ENCODE measurements around the gene BRAP. TPM values are rescaled to one million over a fixed set of nuclear protein-coding genes. Genes with fewer than 3 reads are reported as not detected.

Gene BRAP
- total and polyA plus RNA-seq, 10 of the 15 experiments (the other 5 are each of a cell fraction or from before 2014, with no cell fraction given) = 2.3 to 28.2 (median 17.8) TPM

- ChIA-PET POLR2A (interaction anchor here (0.5 kb wide), 1 partner anchor 298 kb away, joined by 3 read pairs; no protein-coding TSS in a partner anchor), SMC1A (ENCODE audit: uncharacterized antibody, unreplicated experiment) (interaction anchor here (1.2 kb wide), 1 partner anchor 64 kb away, joined by 3 read pairs; no protein-coding TSS in a partner anchor), RAD21 (ENCODE audit: unreplicated experiment) (interaction anchor here (0.6 kb wide), 1 partner anchor 182 kb away, joined by 3 read pairs; no protein-coding TSS in a partner anchor), CTCF (no interaction called here)
- DNase-seq (ENCODE audit: low read depth, low spot score) = no peak
- H3K4me1 ChIP-seq (ENCODE audit: control insufficient read depth, insufficient read depth, low read length) = no peaks in the 10 kb centered on the region
- no peaks in the 10 kb centered on the region for H4K20me1 ChIP-seq (ENCODE audit: control insufficient read depth, insufficient read depth)
- H3K4me3 ChIP-seq = no peak overlapping the region
- WGBS (ENCODE audit: insufficient coverage, insufficient replicate concordance, low lambda C conversion rate, missing lambda C conversion rate) = 81% methylated on average over 3 of the region's 3 CpGs
- H3K27me3 ChIP-seq (replicated peaks in 1 of 2; ENCODE audit: control insufficient read depth in 2 of 2, insufficient read depth in 2 of 2, low read length in 1 of 2) = no peaks in the 10 kb centered on the region
- intact Hi-C loops (cut with micrococcal nuclease; ENCODE audit: unreplicated experiment) = no loop called here
- H2AFZ ChIP-seq (ENCODE audit: control insufficient read depth, low read depth, low read length) = no peak overlapping the region
- H3K36me3 ChIP-seq (ENCODE audit: control insufficient read depth in 2 of 2, insufficient read depth in 2 of 2, low read length in 1 of 2) = peaks cover 9 to 24% of the 10 kb centered on the region in 2 experiments
- H3K9me3 ChIP-seq (replicated peaks; ENCODE audit: control insufficient read depth, insufficient read depth, low read length) = no peaks in the 10 kb centered on the region
- no TSS peak for BruUV-seq (replicated peaks)
- no peaks in the 10 kb centered on the region for H3K79me2 ChIP-seq (ENCODE audit: control insufficient read depth, insufficient read depth, low read length)
- no peak overlapping the region for H3K9ac ChIP-seq (ENCODE audit: control insufficient read depth, insufficient read depth, low read length)
- H3K4me2 ChIP-seq (ENCODE audit: control insufficient read depth, insufficient read depth) = no peak overlapping the region
- no peak for ATAC-seq
- no peak for TF ChIP-seq SREBF1 (IDR thresholded peaks at IDR 0.05; ENCODE audit: low read length)
- no peak for TF ChIP-seq ZNF207 (IDR thresholded peaks at IDR 0.05; ENCODE audit: borderline replicate concordance)
- no peak for TF ChIP-seq BHLHE40 (IDR thresholded peaks at IDR 0.05; ENCODE audit: borderline replicate concordance in 1 of 2, low read depth in 2 of 2, low read length in 1 of 2)
- TF ChIP-seq JUNB (IDR thresholded peaks at IDR 0.05) = no peak
- no peak for TF ChIP-seq E4F1 (IDR thresholded peaks at IDR 0.05; ENCODE audit: borderline replicate concordance, partially characterized antibody)
- no peak for TF ChIP-seq ZBTB11 (CRISPR knock-in tag; IDR thresholded peaks at IDR 0.05)
- no peak for FAIRE-seq
- H3K27ac ChIP-seq (ENCODE audit: control insufficient read depth, insufficient read depth) = no peak overlapping the region
- in situ Hi-C loops (cut with MboI) = no loop called here
Observed at GRCh38 chr12:111643427-111643826, 42.3 kb downstream of the BRAP start.

Data from GM12878 (cell line).